ENCODE data around the gene OR51V1.
A peak's percentile ranks its signal among the peaks of the same experiment; 100 is the strongest.

OR51V1 gene

DNA sequence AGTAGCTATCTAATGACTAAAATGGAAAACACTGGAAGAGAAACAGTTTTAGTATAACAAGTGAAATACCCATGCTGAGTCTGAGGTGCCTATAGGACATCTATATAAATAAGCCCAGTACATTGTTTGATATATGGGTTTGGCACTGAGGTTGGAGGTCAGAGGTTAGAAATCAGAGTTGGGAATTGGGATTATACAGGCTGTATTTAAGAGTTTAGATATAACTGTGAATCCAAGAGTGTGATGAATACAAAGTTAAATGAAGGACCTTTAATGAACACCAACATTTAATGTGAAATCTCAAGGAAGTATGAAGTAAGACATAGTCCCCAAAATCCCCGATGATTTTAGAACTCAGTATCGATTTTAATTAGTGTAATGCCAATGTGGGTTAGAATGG lies 36.9 kb upstream of the OR51V1 start:
- no peak for TF ChIP-seq CTCF (IDR thresholded peaks at IDR 0.05; ENCODE audit: low read depth, low read length)
- no peak overlapping the region for H3K4me3 ChIP-seq (ENCODE audit: low read depth, low read length)

DNA sequence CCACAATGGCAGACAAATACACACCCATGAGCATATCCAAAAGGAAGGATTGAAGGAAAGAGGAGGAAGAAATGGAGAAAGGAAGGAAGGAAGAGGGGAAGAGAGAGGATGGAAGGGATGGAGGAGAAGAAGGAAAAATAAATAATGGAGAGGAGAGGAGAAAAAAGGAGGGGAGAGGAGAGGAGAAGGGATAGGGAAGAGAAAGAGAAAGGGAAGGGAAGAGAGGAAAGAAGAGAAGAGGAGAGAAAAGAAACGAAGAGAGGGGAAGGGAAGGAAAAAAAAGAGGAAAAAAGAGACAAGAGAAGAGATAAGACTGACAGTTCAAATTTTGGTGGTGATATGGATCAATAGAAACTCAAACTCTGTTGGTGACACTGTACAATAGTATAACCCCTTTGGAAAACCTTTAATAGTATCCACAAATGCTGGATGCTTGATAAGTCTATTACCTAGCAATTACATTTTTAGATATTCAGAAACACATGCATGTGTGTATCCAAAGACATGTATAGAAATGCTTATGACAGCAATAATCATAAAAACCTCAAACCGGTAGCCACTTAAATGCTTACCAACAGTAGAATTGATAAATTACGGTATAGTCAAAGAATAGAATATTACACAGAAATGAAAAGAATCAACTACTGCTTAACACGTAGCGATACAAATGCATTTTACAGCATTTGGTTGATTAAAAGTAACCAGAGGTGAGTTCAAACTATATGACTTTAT lies 35.0 kb upstream of the OR51V1 start:
- no peak overlapping the region for H3K4me3 ChIP-seq (ENCODE audit: low read depth, low read length)
- no peak for TF ChIP-seq CTCF (IDR thresholded peaks at IDR 0.05; ENCODE audit: low read depth, low read length)

DNA sequence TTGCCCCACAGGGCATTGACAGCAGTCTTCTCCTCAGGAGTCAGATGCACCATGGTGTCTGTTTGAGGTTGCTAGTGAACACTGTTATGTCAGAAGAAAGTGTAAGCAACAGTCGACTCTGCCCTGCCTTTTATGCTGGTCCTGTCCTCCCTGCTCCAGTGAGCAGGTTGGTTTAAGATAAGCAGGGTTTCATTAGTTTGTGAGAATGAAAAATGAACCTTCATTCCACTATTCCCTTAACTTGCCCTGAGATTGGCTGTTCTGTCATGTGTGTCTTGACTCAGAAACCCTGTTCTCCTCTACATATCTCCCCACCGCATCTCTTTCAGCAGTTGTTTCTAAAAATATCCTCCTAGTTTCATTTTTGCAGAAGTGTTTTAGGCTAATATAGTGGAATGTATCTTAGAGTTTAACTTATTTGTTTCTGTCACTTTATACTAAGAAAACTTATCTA lies 33.9 kb upstream of the OR51V1 start, which contains the start of gene HBD:
TSS of gene HBD (minus strand) at position 103 of the 454 bp plus-strand sequence. CDS start at position 53, 50 bp downstream.
- peak within 1 kb of the TSS; percentile 33 for H3K4me3 ChIP-seq (ENCODE audit: low read depth, low read length)
- no peak for TF ChIP-seq CTCF (IDR thresholded peaks at IDR 0.05; ENCODE audit: low read depth, low read length)

GRCh38 chr11:5233307-5233706 lies 32.8 kb upstream of the OR51V1 start:
- no peak for TF ChIP-seq CTCF (IDR thresholded peaks at IDR 0.05; ENCODE audit: low read depth, low read length)
- H3K4me3 ChIP-seq (ENCODE audit: low read depth, low read length), result no peak overlapping the region

GRCh38 chr11:5232821-5233220 lies 32.3 kb upstream of the OR51V1 start:
- H3K4me3 ChIP-seq (ENCODE audit: low read depth, low read length), result no peak overlapping the region
- TF ChIP-seq CTCF (IDR thresholded peaks at IDR 0.05; ENCODE audit: low read depth, low read length), result no peak

DNA sequence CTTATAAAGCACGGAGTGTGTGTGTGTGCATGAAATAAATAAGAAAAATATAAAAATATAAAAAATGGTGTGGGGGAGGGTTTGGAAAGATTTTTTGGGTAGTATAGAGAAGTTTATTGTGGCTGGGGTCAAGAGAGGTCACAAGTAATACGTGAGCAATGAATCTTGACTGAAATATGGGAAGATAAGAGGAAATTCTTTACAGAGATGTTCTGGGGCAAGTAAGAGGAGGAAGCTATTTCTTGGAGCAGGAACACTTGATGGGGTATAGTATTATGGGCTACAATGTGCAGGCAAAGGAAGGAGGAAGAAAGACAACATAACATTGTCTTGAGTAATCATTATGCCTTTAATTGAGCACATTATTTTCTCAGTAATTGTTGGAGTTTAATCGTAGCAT lies 31.7 kb upstream of the OR51V1 start:
- H3K4me3 ChIP-seq (ENCODE audit: low read depth, low read length), result no peak overlapping the region

More for the DNA sequence above, 31.7 kb upstream of the OR51V1 start:
- TF ChIP-seq CTCF (IDR thresholded peaks at IDR 0.05; ENCODE audit: low read depth, low read length), result no peak

Data from WI38 (cell line).